ENCODE measurements around the gene SNCB. TPM values are rescaled to one million over a fixed set of nuclear protein-coding genes. Genes with fewer than 3 reads are reported as not detected.
"Not testable (repeated sequence)": the region's sequence is repeated elsewhere in the genome, so short reads cannot be mapped to it uniquely, and the experiment has no call there.

Gene SNCB
- total and polyA plus RNA-seq, 7 experiments from 2014 or later, result not detected

DNA sequence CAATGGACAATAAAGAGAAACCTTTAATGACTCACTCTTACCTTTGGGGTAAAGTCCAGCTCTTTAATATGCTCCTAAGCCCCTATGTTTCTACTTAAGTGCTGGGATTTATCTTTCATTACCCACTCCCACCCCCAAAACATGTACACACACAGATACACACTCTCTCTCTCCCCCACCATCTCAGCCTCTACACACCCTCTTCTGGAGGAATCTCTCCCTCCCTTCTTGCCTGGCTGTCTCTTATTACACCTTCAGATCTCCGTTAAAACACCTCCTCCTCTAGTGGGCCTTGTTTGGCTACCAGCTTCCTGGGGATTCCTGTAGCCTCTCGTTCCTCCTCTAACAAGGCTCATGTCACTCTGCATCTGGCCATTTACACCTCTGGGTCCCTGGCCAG, 27.2 kb downstream of the SNCB start:
- ATAC-seq (no peak), DNase-seq (no peak)
- CTCF ChIA-PET, result no interaction called here
- no peaks in the 10 kb centered on the region for H3K4me1 ChIP-seq (ENCODE audit: control insufficient read depth in 2 of 2, insufficient read depth in 2 of 2, low read length in 2 of 2)
- no peak overlapping the region for H3K4me3 ChIP-seq (ENCODE audit: low read length)
- peaks cover 0 to 5% (median 0%) of the 10 kb centered on the region in 7 donors for H3K4me1 Mint-ChIP-seq
- POLR2A ChIA-PET, result no interaction called here
- peaks cover 0 to 2% (median 0%) of the 10 kb centered on the region in 11 donors for H3K9me3 Mint-ChIP-seq
- H3K4me3 Mint-ChIP-seq, result no peak overlapping the region
- peak overlapping the region in 1 of 9 donors; percentile 42 for H3K27ac Mint-ChIP-seq
- H3K36me3 ChIP-seq (ENCODE audit: control insufficient read depth in 2 of 3, insufficient read depth in 3 of 3, low read length in 3 of 3), result no peaks in the 10 kb centered on the region
- H3K27me3 Mint-ChIP-seq, result peaks cover 0 to 9% (median 0%) of the 10 kb centered on the region in 5 donors
- no peaks in the 10 kb centered on the region for H3K36me3 Mint-ChIP-seq
- no peaks in the 10 kb centered on the region for H3K9me3 ChIP-seq (ENCODE audit: control insufficient read depth in 2 of 3, low read length in 3 of 3)
- intact Hi-C loops (cut with micrococcal nuclease), result no loop called here
- no peaks in the 10 kb centered on the region for H3K27me3 ChIP-seq (ENCODE audit: control insufficient read depth in 2 of 2, insufficient read depth in 2 of 2, low read length in 2 of 2)
- no peak overlapping the region for H3K27ac ChIP-seq (ENCODE audit: low read depth, low read length)

DNA sequence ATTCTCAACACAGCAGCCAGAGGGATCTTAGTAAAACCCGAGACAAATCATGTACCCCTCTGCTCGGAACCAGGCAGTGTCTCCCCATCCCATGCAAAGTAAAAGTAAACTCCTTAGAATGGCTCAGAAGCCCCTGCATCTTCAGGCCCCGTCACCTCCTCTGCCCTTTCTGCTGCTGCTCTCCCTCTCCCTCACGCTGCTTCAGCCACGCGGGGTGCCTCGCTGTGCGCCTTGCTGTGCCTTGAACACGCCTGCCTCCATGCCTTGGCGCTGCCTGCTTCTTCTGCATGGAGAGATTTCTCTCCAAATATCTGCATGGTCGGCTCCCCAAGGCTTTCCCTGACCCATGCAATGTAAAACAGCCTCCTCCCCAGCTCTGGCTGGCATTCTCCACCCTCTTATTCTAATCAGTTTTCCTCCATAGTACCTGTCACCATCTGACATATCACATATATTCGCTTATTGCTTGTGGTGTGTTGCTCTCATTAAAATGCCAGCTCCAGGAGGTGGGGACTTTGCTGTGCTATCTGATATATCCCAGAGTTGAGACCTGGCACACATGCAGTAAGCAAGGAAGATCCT, 28.3 kb downstream of the SNCB start:
- DNase-seq, result no peak
- Mint-ChIP-seq H3K36me3 (no peaks in the 10 kb centered on the region), H3K4me1 (peaks cover 0 to 5% (median 0%) of the 10 kb centered on the region in 7 donors), H3K9me3 (peaks cover 0 to 2% (median 0%) of the 10 kb centered on the region in 11 donors), H3K27me3 (peaks cover 0 to 6% (median 0%) of the 10 kb centered on the region in 5 donors), H3K4me3 (no peak overlapping the region), H3K27ac (no peak overlapping the region)
- Histone ChIP-seq H3K27ac (ENCODE audit: low read depth, low read length) (no peak overlapping the region), H3K4me1 (ENCODE audit: control insufficient read depth in 2 of 2, insufficient read depth in 2 of 2, low read length in 2 of 2) (no peaks in the 10 kb centered on the region), H3K36me3 (ENCODE audit: control insufficient read depth in 2 of 3, insufficient read depth in 3 of 3, low read length in 3 of 3) (no peaks in the 10 kb centered on the region), H3K27me3 (ENCODE audit: control insufficient read depth in 2 of 2, insufficient read depth in 2 of 2, low read length in 2 of 2) (no peaks in the 10 kb centered on the region), H3K9me3 (ENCODE audit: control insufficient read depth in 2 of 3, low read length in 3 of 3) (no peaks in the 10 kb centered on the region), H3K4me3 (ENCODE audit: low read length) (no peak overlapping the region)
- ChIA-PET POLR2A (no interaction called here), CTCF (no interaction called here)
- intact Hi-C loops (cut with micrococcal nuclease), result no loop called here
- ATAC-seq, result no peak

DNA sequence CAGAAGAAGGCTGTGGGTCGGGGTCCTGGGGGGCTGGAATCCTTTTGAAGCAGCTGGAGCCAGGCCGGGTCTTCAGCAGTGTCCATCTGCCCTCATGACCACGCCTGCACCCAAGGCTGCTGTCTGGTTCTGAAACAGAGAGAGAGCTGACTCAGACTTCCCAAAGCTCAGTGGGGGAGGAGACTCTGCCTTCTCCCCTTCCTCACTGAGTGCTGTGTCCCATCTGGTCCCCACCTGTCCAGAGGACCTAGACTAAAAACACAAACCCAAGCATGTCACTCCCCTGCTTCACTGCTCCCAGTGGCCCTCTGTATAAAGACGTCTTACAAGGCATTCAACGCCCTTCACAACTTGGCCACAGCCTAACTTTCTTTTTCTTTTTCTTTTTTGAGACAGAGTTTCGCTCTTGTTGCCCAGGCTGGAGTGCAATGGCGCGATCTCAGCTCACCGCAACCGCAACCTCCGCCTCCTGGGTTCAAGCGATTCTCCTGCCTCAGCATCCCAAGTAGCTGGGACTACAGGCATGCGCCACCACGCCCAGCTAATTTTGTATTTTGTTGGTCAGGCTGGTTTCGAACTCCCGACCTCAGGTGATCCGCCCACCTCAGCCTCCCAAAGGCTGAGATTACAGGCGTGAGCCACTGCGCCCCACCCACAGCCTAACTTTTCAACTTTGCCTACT, 30.4 kb downstream of the SNCB start:
- H3K9me3 Mint-ChIP-seq; POLR2A ChIA-PET; H3K9me3 ChIP-seq (ENCODE audit: control insufficient read depth in 2 of 3, low read length in 3 of 3); ATAC-seq; H3K36me3 Mint-ChIP-seq; H3K4me3 ChIP-seq (ENCODE audit: low read length); H3K36me3 ChIP-seq (ENCODE audit: control insufficient read depth in 2 of 3, insufficient read depth in 3 of 3, low read length in 3 of 3); H3K27me3 ChIP-seq (ENCODE audit: control insufficient read depth in 2 of 2, insufficient read depth in 2 of 2, low read length in 2 of 2); H3K4me1 Mint-ChIP-seq; H3K27ac ChIP-seq (ENCODE audit: low read depth, low read length); H3K4me1 ChIP-seq (ENCODE audit: control insufficient read depth in 2 of 2, insufficient read depth in 2 of 2, low read length in 2 of 2); H3K27ac Mint-ChIP-seq; DNase-seq: not testable (repeated sequence)
- Mint-ChIP-seq H3K27me3 (peaks cover 0 to 11% (median 0%) of the 10 kb centered on the region in 5 donors), H3K4me3 (peak overlapping the region in 1 of 10 donors; percentile 41)
- intact Hi-C loops (cut with micrococcal nuclease), result loop anchor here in 1 of 2 donors (5.0 kb wide), 1 partner anchor 363 kb away; the partner anchor contains the start of gene SIMC1
- CTCF ChIA-PET, result interaction anchor here (0.6 kb wide), 1 partner anchor 12 kb away, joined by 3 read pairs; no protein-coding TSS in a partner anchor

DNA sequence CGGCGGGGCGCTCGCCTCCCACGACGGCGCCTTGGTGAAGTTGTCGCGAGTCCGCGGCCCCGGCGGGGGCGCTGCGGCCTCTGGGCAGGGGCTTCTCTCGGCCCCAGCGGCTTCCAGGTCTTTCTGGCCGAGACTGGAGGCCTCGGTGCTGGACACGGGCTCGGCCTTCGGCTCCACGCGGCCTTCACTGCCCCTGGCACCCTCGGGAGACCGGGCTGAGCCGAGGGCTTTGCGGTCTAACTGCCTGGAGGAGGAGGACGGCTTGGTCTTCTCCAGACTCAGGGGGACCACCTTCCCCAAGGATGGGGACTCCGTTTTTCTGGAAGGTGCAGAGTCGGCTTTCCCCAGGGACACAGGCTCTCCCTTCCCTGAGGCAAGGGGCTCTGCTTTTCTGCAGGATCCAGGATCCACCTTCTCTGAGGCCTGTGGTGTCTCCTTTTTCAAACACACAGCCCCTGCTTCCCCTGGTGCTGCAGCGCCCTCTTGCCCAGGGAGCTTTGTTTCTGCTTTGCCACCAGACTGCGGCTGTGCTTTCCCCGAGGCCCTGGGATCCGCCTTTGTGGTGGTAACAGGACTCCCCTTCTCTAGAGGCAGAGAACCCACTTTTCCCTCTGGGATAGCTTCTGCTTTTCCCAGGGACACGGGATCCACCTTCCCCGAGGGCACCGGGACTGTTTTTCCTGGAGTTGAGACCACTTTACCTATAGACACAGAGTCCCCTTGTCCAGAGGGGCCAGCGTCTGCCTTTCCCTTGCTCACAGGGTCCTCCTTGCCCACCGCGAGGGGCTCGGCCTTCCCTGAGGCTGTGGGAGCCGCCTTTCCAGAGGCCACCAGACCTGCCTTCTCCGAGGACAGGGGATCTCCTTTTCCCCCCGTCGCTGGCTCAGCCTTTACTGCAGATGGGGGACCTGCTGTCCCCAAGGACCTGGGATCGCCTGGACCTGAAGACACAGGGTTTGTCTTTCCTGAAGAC, 32.6 kb downstream of the SNCB start:
- no peak overlapping the region for H3K27ac Mint-ChIP-seq
- intact Hi-C loops (cut with micrococcal nuclease), result loop anchor here (1.0 to 5.0 kb wide), 9 partner anchors 12 to 360 kb away; partner anchors contain the start of genes CLTB (in 2 of the 2), RNF44 (in 2 of the 2), KIAA1191 (in 1 of the 2) and SIMC1 (in 1 of the 2)
- peak in 2 of 9 donors; percentile 17 to 20 for DNase-seq
- Histone ChIP-seq H3K27ac (ENCODE audit: low read depth, low read length) (peak overlapping the region; percentile 21), H3K27me3 (ENCODE audit: control insufficient read depth in 2 of 2, insufficient read depth in 2 of 2, low read length in 2 of 2) (no peaks in the 10 kb centered on the region), H3K36me3 (ENCODE audit: control insufficient read depth in 2 of 3, insufficient read depth in 3 of 3, low read length in 3 of 3) (no peaks in the 10 kb centered on the region), H3K9me3 (ENCODE audit: control insufficient read depth in 2 of 3, low read length in 3 of 3) (no peaks in the 10 kb centered on the region), H3K4me1 (ENCODE audit: control insufficient read depth in 2 of 2, insufficient read depth in 2 of 2, low read length in 2 of 2) (peaks cover 7% of the 10 kb centered on the region in 2 donors), H3K4me3 (ENCODE audit: low read length) (peak overlapping the region; percentile 37)
- no peaks in the 10 kb centered on the region for H3K36me3 Mint-ChIP-seq
- H3K4me1 Mint-ChIP-seq, result peaks cover 4 to 8% (median 6%) of the 10 kb centered on the region in 7 donors
- ChIA-PET CTCF (interaction anchor here (0.6 to 2.8 kb wide), 5 partner anchors 19 to 868 kb away, joined by 3 to 20 read pairs (median 4); partner anchors contain the start of gene CLTB), POLR2A (interaction anchor here (1.1 kb wide), 1 partner anchor 53 kb away, joined by 3 read pairs; no protein-coding TSS in a partner anchor)
- no peak for ATAC-seq
- H3K4me3 Mint-ChIP-seq, result peak overlapping the region; percentile 11 to 80 (median 46)
- H3K9me3 Mint-ChIP-seq, result no peaks in the 10 kb centered on the region
- H3K27me3 Mint-ChIP-seq, result peaks cover 0 to 8% (median 0%) of the 10 kb centered on the region in 5 donors

DNA sequence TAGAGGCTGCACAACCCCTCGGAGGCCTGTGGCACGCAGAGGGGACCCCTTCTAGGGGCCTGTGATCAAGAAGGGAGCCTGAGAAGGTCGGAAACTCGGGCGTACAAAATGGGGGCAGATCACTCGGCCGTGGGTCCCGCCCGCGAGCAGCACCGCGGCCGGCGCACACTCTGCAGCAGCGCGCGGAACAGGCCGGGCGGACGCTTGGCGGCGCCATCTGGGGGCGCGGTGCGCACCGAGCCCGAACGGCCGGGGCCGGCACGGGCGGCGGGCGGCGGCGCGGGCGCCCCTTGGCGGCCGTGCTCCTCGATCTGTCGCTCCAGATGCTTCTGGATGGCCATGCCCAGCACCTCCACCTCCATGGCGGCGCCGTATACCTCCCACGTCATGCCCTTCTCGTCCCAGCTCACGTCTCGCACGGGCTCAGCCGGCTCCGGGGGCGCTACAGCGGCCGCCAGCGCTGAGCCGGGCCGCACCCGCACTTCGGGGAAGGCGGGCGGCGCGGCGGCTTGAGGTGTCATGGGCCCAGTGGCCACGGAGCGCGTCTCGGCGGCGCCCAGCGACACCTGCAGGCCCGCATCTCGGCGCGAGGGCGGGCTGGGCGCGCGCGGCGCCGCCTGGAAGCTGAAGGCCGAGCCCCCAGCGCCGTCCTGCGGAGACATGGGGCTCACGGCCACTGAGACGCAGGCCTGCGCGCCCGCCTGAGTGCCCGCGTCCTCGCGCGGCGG, 33.5 kb downstream of the SNCB start:
- Histone ChIP-seq H3K4me1 (ENCODE audit: control insufficient read depth in 2 of 2, insufficient read depth in 2 of 2, low read length in 2 of 2) (peaks cover 7% of the 10 kb centered on the region in 2 donors), H3K27ac (ENCODE audit: low read depth, low read length) (peak overlapping the region; percentile 21), H3K27me3 (ENCODE audit: control insufficient read depth in 2 of 2, insufficient read depth in 2 of 2, low read length in 2 of 2) (no peaks in the 10 kb centered on the region), H3K9me3 (ENCODE audit: control insufficient read depth in 2 of 3, low read length in 3 of 3) (no peaks in the 10 kb centered on the region), H3K36me3 (ENCODE audit: control insufficient read depth in 2 of 3, insufficient read depth in 3 of 3, low read length in 3 of 3) (no peaks in the 10 kb centered on the region), H3K4me3 (ENCODE audit: low read length) (peak overlapping the region; percentile 41)
- POLR2A ChIA-PET, result interaction anchor here (1.1 kb wide), 1 partner anchor 53 kb away, joined by 3 read pairs; no protein-coding TSS in a partner anchor
- Mint-ChIP-seq H3K4me3 (peak overlapping the region; percentile 69 to 83 (median 79)), H3K36me3 (no peaks in the 10 kb centered on the region), H3K27me3 (peaks cover 0 to 4% (median 0%) of the 10 kb centered on the region in 5 donors), H3K27ac (peak overlapping the region in 7 of 9 donors; percentile 36 to 75 (median 50)), H3K4me1 (peaks cover 4 to 8% (median 6%) of the 10 kb centered on the region in 7 donors), H3K9me3 (no peaks in the 10 kb centered on the region)
- intact Hi-C loops (cut with micrococcal nuclease), result loop anchor here (1.0 to 5.0 kb wide), 9 partner anchors 12 to 360 kb away; partner anchors contain the start of genes CLTB (in 2 of the 2), RNF44 (in 2 of the 2), KIAA1191 (in 1 of the 2) and SIMC1 (in 1 of the 2)
- ATAC-seq, result peak; percentile 88
- DNase-seq, result peak; percentile 53 to 72 (median 67)
- CTCF ChIA-PET, result interaction anchor here (0.6 to 2.8 kb wide), 11 partner anchors 18 to 867 kb away, joined by 3 to 20 read pairs (median 3); partner anchors contain the start of genes CLTB, FAF2 and TSPAN17

Data from naive thymus-derived CD4-positive, alpha-beta T cell (primary cell).